HuH-7 (cell line): Measurements from ENCODE around the gene ZNF609.
"Not testable (repeated sequence)": the region's sequence is repeated elsewhere in the genome, so short reads cannot be mapped to it uniquely, and the experiment has no call there.

Experiments
- DNase-seq: peaks from one replicate; pipeline ENCODE4 v3.0.0; 2011; ENCODE audit warnings: low spot score

The ZNF609 gene

GRCh38 chr15:64586259-64586870 is 126.0 kb downstream of the ZNF609 start:
- no peak for DNase-seq

GRCh38 chr15:64586984-64587383 is 126.6 kb downstream of the ZNF609 start:
- DNase-seq: no peak

- DNase-seq: no peak
These were observed 129.2 kb downstream of the ZNF609 start for GRCh38 chr15:64589435-64590084.

GRCh38 chr15:64592845-64593244 is 132.5 kb downstream of the ZNF609 start:
- DNase-seq: not testable (repeated sequence)

GRCh38 chr15:64596701-64597476 is 136.5 kb downstream of the ZNF609 start:
- no peak for DNase-seq

GRCh38 chr15:64597477-64597822 is 137.1 kb downstream of the ZNF609 start:
- no peak for DNase-seq

GRCh38 chr15:64599226-64599625 is 138.8 kb downstream of the ZNF609 start:
- DNase-seq: no peak

GRCh38 chr15:64599716-64600115 is 139.3 kb downstream of the ZNF609 start:
- no peak for DNase-seq

GRCh38 chr15:64600794-64601193 is 140.4 kb downstream of the ZNF609 start:
- no peak for DNase-seq

GRCh38 chr15:64604319-64604718 is 143.9 kb downstream of the ZNF609 start:
- DNase-seq: no peak

GRCh38 chr15:64607416-64607815 is 147.0 kb downstream of the ZNF609 start:
- not testable (repeated sequence) for DNase-seq

- DNase-seq: no peak
These were observed 150.0 kb downstream of the ZNF609 start for GRCh38 chr15:64610257-64610919.

GRCh38 chr15:64611085-64611725 is 150.8 kb downstream of the ZNF609 start:
- no peak for DNase-seq

GRCh38 chr15:64614519-64614918 is 154.1 kb downstream of the ZNF609 start:
- no peak for DNase-seq

- DNase-seq: no peak
These were observed 157.3 kb downstream of the ZNF609 start for GRCh38 chr15:64617727-64618126.

GRCh38 chr15:64618138-64618537 is 157.8 kb downstream of the ZNF609 start:
- no peak for DNase-seq

GRCh38 chr15:64618540-64618939 is 158.2 kb downstream of the ZNF609 start:
- no peak for DNase-seq

GRCh38 chr15:64619880-64620839 is 159.8 kb downstream of the ZNF609 start:
- DNase-seq: no peak

GRCh38 chr15:64621056-64621455 is 160.7 kb downstream of the ZNF609 start:
- DNase-seq: no peak

- DNase-seq: no peak
These were observed 162.3 kb downstream of the ZNF609 start for GRCh38 chr15:64622410-64623260.
